ENCODE data around the gene GOLGA8B.
"Not testable (repeated sequence)": the region's sequence is repeated elsewhere in the genome, so short reads cannot be mapped to it uniquely, and the experiment has no call there.

Gene GOLGA8B

DNA sequence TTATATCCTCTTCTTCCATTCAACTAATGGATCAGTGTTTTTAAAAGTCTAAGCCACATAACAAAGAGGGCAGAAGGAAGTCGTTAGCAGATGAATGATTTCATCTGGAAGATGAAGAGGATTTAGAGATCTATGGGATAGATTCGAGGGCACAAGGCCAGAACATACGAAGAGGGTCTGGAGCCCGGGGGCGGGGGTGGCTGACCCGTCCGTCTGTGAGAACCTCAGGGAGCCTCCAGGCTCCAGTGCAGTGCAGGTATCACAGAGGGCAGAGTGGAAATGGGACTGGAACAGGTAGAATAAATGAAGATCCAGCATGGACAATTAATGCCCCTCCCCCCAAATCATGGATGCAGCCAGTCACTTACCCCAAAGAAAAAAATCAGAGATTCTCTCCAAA, 1.5 kb upstream of the GOLGA8B start:
- Histone ChIP-seq H3K36me3 (ENCODE audit: insufficient read depth) (no peaks in the 10 kb centered on the region; the same call in 1 of the 2 replicates), H3K9ac (no peak overlapping the region), H3K4me3 (IDR thresholded peaks at IDR 0.05; ENCODE audit: insufficient read depth, low read depth, low read length) (no peak overlapping the region), H3K4me2 (no peak overlapping the region), H3K4me1 (ENCODE audit: low read depth, poor library complexity, severe bottlenecking) (peaks cover 14% of the 10 kb centered on the region), H4K20me1 (ENCODE audit: insufficient read depth) (no peaks in the 10 kb centered on the region), H2AFZ (ENCODE audit: low read depth) (no peak overlapping the region), H3K79me2 (ENCODE audit: insufficient read depth, low read depth) (peaks cover 18% of the 10 kb centered on the region), H3K27me3 (ENCODE audit: insufficient read depth, low read depth) (no peaks in the 10 kb centered on the region), H3K27ac (no peak overlapping the region)
- TF ChIP-seq, protein P1, sequence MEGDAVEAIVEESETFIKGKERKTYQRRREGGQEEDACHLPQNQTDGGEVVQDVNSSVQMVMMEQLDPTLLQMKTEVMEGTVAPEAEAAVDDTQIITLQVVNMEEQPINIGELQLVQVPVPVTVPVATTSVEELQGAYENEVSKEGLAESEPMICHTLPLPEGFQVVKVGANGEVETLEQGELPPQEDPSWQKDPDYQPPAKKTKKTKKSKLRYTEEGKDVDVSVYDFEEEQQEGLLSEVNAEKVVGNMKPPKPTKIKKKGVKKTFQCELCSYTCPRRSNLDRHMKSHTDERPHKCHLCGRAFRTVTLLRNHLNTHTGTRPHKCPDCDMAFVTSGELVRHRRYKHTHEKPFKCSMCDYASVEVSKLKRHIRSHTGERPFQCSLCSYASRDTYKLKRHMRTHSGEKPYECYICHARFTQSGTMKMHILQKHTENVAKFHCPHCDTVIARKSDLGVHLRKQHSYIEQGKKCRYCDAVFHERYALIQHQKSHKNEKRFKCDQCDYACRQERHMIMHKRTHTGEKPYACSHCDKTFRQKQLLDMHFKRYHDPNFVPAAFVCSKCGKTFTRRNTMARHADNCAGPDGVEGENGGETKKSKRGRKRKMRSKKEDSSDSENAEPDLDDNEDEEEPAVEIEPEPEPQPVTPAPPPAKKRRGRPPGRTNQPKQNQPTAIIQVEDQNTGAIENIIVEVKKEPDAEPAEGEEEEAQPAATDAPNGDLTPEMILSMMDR (conservative IDR thresholded peaks at IDR 0.05; ENCODE audit: low read depth, low read length) = no peak

- peak overlapping the region; percentile 40; the same call in 1 of the 2 replicates for H3K27ac ChIP-seq
- TF ChIP-seq, protein P1 (conservative IDR thresholded peaks at IDR 0.05; ENCODE audit: low read depth, low read length) = no peak
These were observed 848 bp upstream of the GOLGA8B start for GRCh38 chr15:34584330-34584668.

GRCh38 chr15:34582461-34583371, 735 bp downstream of the GOLGA8B start:
- no peaks in the 10 kb centered on the region; the same call in 1 of the 2 replicates for H3K36me3 ChIP-seq (ENCODE audit: insufficient read depth)
- no peak overlapping the region for H3K4me3 ChIP-seq (IDR thresholded peaks at IDR 0.05; ENCODE audit: insufficient read depth, low read depth, low read length)
- peaks cover 11% of the 10 kb centered on the region for H3K4me1 ChIP-seq (ENCODE audit: low read depth, poor library complexity, severe bottlenecking)
- TF ChIP-seq, protein P1 (conservative IDR thresholded peaks at IDR 0.05; ENCODE audit: low read depth, low read length) = no peak
- H3K27ac ChIP-seq = peak overlapping the region; percentile 40
- H3K4me2 ChIP-seq = peak overlapping the region; percentile 90
- peak overlapping the region; percentile 88 for H2AFZ ChIP-seq (ENCODE audit: low read depth)
- no peaks in the 10 kb centered on the region for H4K20me1 ChIP-seq (ENCODE audit: insufficient read depth)
- no peaks in the 10 kb centered on the region for H3K27me3 ChIP-seq (ENCODE audit: insufficient read depth, low read depth)
- H3K79me2 ChIP-seq (ENCODE audit: insufficient read depth, low read depth) = peaks cover 27% of the 10 kb centered on the region
- H3K9ac ChIP-seq = peak overlapping the region; percentile 78

More at GRCh38 chr15:34584330-34584668, 848 bp upstream of the GOLGA8B start:
- Histone ChIP-seq H3K4me3 (IDR thresholded peaks at IDR 0.05; ENCODE audit: insufficient read depth, low read depth, low read length) (no peak overlapping the region), H3K36me3 (ENCODE audit: insufficient read depth) (no peaks in the 10 kb centered on the region; the same call in 1 of the 2 replicates), H3K9ac (peak overlapping the region; percentile 78; the same call in 1 of the 2 replicates), H3K4me1 (ENCODE audit: low read depth, poor library complexity, severe bottlenecking) (peaks cover 14% of the 10 kb centered on the region), H2AFZ (ENCODE audit: low read depth) (peak overlapping the region; percentile 88; the same call in 1 of the 2 replicates), H3K4me2 (peak overlapping the region; percentile 76), H3K79me2 (ENCODE audit: insufficient read depth, low read depth) (peaks cover 18% of the 10 kb centered on the region), H4K20me1 (ENCODE audit: insufficient read depth) (no peaks in the 10 kb centered on the region), H3K27me3 (ENCODE audit: insufficient read depth, low read depth) (no peaks in the 10 kb centered on the region)

- Histone ChIP-seq H3K9ac (peak overlapping the region; percentile 78; the same call in 1 of the 2 replicates), H3K79me2 (ENCODE audit: insufficient read depth, low read depth) (peaks cover 30% of the 10 kb centered on the region), H3K4me1 (ENCODE audit: low read depth, poor library complexity, severe bottlenecking) (peaks cover 11% of the 10 kb centered on the region), H3K4me2 (peak overlapping the region; percentile 90)
- H3K27ac ChIP-seq; H3K4me3 ChIP-seq (IDR thresholded peaks at IDR 0.05; ENCODE audit: insufficient read depth, low read depth, low read length); H3K27me3 ChIP-seq (ENCODE audit: insufficient read depth, low read depth); H4K20me1 ChIP-seq (ENCODE audit: insufficient read depth); H3K36me3 ChIP-seq (ENCODE audit: insufficient read depth); H2AFZ ChIP-seq (ENCODE audit: low read depth): not testable (repeated sequence)
These were observed 1.6 kb downstream of the GOLGA8B start for GRCh38 chr15:34581687-34582460.

Data from KMS-11 (cell line).